Measurements from ENCODE around the gene MCOLN1.
A peak's percentile ranks its signal among the peaks of the same experiment; 100 is the strongest.

The MCOLN1 gene

GRCh38 chr19:7522072-7522922 lies at the start of gene MCOLN1:
MCOLN1 (plus strand) TSS chr19:7522624; CDS start chr19:7522751, 127 bp downstream.
- DNase-seq, result peak; percentile 55 to 99 (median 95)

DNA sequence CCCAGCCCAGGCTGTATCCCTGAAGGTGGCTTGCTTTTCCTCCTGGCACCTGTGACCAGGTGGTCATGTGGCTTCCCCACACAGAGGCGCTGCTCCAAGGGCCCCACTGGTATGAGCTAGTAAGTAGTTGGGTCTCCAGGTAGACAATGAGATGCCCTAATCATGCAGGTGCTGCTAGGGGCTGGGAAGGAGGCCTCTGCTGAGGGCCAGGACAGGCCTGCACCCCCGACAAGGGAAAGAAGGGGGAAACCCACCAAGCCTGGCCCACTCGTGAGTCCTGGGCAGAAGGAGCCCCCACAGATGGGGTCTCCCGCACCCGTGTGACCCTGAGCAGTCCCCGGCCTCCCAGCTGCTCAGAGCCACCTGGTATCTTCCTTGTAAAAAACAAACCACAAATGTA lies 46.8 kb upstream of the MCOLN1 start:
- DNase-seq, result no peak

GRCh38 chr19:7476241-7476640 lies 46.2 kb upstream of the MCOLN1 start:
- no peak for DNase-seq

- peak in 1 of 56 donors; percentile 20 for DNase-seq
These were observed 45.5 kb upstream of the MCOLN1 start for GRCh38 chr19:7476777-7477494.

DNA sequence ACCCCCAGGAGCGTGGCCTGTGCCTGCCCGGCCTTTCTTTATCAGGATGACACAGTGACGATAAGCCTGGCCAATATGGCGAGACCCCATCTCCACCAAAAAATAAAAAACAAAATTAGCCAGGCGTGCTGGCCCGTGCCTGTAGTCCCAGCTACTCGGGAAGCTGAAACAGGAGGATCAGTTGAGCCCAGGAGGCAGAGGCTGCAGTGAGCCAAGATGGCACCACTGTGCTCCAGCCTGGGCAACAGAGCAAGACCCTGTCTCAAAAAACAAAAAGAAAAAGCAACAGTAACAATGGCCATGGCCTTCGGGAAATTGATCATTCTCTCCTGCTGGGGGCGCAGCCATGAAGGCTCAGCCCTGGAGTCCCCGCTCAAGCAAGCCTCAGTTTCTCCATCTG lies 44.7 kb upstream of the MCOLN1 start:
- no peak for DNase-seq

DNA sequence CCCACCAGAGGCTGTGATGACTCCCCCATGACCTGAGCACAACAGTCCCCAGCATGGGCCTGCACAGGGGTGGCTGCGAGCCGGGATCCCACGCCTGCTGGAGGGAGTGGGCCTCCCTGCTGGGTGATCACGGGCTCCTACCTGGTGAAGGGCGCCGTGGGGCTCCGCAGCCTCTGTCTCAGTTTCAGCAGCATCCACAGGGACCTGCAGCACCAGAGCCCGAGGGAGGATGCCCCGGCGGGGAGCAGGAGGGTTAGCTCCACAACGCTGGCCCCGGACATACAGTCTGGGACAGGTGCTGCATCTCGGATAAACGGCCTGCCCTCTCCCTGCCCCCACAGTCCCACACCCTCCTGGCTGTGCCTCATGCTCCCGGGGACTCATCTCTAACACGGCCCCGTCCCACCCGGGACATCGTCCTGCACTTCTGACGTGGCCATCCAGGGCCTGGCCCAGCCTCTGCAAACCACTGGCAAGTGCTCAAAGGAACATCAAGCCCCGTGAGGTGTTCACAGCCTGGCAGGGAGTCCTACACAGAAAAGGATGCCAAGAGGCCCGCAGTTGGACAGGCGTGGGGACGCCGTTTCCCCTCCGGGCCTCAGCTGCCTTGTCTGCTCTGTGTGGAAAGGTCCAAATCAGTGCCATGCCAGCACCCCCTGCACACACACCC lies 44.1 kb upstream of the MCOLN1 start:
- peak in 2 of 56 donors; percentile 5 to 11 for DNase-seq

GRCh38 chr19:7478843-7479227 lies 43.6 kb upstream of the MCOLN1 start:
- no peak for DNase-seq

DNA sequence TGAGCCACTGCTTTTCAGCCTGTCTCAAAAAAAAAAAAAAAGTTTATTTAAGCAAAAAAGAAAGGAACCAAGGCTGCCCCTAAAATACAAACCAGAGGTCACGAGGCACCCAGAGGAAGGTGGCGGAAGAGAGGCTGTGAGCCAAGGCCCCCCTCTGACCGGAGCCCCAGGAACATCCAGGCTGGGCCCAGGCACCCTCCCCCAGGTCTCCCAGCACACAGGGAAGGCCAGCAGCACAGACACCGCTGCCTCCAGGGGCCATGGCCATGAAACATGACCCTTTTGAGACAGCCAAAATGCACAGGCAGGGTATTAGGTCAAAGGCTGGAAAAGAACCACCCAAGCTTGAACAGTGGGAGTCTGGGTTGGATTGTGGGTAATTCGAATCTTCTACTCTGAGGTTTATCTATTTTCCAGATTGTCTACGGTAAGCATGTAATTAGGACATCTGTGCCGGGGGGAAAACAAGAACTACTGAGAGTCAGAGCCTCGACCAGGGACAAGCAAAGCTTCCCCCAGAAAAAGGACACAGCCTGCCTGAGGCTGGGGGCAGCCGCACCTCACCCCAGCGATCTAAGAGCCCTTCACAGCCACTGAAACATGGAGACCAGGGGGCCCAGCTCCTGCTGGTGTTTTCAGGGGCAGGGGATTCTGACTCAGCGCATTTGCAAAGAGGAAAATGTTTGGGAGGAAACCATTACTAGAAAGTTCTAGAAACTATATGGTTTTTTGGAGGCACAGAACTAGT lies 42.0 kb upstream of the MCOLN1 start:
- peak in 6 of 56 donors; percentile 4 to 22 (median 15) for DNase-seq

GRCh38 chr19:7480970-7481255 lies 41.5 kb upstream of the MCOLN1 start:
- peak in 1 of 56 donors; percentile 5 for DNase-seq

DNA sequence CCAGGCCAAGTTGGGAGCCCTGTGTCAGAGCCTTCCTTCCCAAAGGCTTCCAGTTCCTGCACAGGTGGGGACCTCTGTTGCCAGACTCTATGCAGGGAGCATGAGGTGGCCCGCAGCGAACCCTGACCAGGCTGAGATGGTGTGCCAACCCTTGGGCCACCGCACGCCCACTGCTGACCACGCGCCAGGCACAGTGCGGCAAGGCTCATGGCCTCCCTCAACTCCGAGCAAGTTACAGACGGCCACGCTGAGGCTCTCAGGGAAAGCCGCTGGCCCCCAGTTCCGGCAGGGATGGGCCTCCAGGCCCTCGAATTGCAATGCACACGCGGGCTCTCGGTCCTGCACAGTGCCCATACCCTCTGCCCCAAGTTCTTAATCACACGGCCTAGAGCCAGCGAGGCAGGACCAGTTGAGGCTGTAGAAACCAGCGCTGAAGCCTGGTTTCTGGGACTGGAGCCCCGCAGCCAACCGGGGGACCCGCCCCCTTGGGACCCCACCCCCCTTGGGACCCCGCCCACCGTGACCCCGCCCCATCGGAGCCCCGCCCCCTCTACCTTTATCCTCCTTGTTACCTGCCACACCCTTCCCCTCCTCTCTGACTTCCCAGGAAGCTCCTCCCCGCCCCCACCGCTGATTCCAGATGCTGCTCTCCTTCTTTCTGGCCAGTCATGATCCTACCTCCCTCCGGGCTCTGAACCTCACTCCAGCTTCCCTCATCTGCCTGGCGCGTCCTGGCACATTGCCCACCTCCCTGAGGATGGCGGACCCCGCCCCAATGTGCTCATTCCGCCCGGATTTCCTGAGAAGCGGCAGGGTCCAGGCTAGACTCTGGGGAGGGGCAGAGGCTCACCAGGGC lies 39.6 kb upstream of the MCOLN1 start:
- peak in 1 of 56 donors; percentile 30 for DNase-seq

GRCh38 chr19:7483720-7484201 lies 38.7 kb upstream of the MCOLN1 start:
- no peak for DNase-seq

GRCh38 chr19:7486923-7487322 lies 35.5 kb upstream of the MCOLN1 start:
- DNase-seq, result no peak

GRCh38 chr19:7488736-7489353 lies 33.6 kb upstream of the MCOLN1 start, which contains the start of gene PEX11G:
PEX11G (minus strand) TSS chr19:7489035; CDS start chr19:7489010, 25 bp downstream.
- peak in 55 of 56 donors; percentile 17 to 94 (median 84) for DNase-seq

DNA sequence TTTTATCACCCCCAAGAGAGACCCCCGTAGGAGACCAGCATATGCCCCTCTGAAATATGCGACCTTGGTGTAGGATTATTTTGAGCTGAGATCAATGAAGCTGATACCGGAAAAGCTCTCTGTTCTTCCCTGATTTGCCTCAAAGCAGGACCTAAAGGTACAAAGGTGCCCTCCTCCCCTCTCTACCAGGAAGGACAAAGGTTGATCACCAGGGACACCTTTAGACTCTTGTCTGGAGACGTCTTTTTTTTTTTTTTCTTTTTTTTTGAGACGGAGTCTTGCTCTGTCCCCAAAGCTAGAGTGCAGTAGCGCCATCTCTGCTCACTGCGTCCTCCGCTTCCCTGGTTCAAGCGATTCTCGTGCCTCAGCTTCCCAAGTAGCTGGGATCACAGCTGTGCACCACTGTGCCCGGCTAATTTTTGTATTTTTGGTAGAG lies 32.8 kb upstream of the MCOLN1 start:
- no peak for DNase-seq

- DNase-seq, result no peak
These were observed 30.3 kb upstream of the MCOLN1 start for GRCh38 chr19:7492142-7492541.

DNA sequence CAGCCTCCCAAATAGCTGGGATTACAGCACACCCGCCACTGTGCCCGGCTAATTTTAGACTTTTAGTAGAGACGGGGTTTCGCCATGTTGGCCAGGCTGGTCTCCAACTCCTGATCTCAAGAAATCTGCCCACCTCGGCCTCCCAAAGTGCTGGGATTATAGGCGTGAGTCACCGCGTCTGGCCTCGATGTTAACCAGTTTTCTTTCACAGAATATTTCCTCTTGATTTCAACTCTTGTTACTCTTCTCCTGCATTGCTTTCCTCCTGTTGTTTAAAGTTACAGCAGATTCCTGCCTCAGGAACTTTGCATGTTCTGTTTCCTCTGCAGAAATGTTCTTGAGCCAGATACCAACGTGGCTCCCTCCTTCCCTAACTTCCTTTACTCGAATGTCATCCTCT lies 29.9 kb upstream of the MCOLN1 start:
- DNase-seq, result no peak

GRCh38 chr19:7494416-7495098 lies 27.9 kb upstream of the MCOLN1 start:
- DNase-seq, result peak in 55 of 56 donors; percentile 13 to 92 (median 81)

- DNase-seq, result peak in 7 of 56 donors; percentile 5 to 26 (median 10)
These were observed 25.1 kb upstream of the MCOLN1 start for GRCh38 chr19:7497292-7497691.
